ENCODE results near the gene CD300LG.

The CD300LG gene

GRCh38 chr17:43901861-43902589 is 55.0 kb downstream of the CD300LG start:
- H3K4me1 ChIP-seq = peaks cover 14% of the 10 kb centered on the region
- no peak for DNase-seq
- H3K9me3 ChIP-seq = no peaks in the 10 kb centered on the region
- H3K27me3 ChIP-seq = peaks cover 7% of the 10 kb centered on the region; the same call in 1 of the 2 replicates
- H3K36me3 ChIP-seq = no peaks in the 10 kb centered on the region
- H3K4me3 ChIP-seq (ENCODE audit: low read depth, low read length) = no peak overlapping the region
- no peak for TF ChIP-seq CTCF (IDR thresholded peaks at IDR 0.05; ENCODE audit: low read depth, low read length)

- Histone ChIP-seq H3K36me3 (no peaks in the 10 kb centered on the region), H3K27me3 (peaks cover 12% of the 10 kb centered on the region), H3K4me3 (ENCODE audit: low read depth, low read length) (peak overlapping the region; percentile 69), H3K9me3 (no peaks in the 10 kb centered on the region), H3K4me1 (peaks cover 14% of the 10 kb centered on the region)
- DNase-seq = no peak
- TF ChIP-seq CTCF (IDR thresholded peaks at IDR 0.05; ENCODE audit: low read depth, low read length) = no peak
Observed at GRCh38 chr17:43905400-43905984, 58.5 kb downstream of the CD300LG start.

DNA sequence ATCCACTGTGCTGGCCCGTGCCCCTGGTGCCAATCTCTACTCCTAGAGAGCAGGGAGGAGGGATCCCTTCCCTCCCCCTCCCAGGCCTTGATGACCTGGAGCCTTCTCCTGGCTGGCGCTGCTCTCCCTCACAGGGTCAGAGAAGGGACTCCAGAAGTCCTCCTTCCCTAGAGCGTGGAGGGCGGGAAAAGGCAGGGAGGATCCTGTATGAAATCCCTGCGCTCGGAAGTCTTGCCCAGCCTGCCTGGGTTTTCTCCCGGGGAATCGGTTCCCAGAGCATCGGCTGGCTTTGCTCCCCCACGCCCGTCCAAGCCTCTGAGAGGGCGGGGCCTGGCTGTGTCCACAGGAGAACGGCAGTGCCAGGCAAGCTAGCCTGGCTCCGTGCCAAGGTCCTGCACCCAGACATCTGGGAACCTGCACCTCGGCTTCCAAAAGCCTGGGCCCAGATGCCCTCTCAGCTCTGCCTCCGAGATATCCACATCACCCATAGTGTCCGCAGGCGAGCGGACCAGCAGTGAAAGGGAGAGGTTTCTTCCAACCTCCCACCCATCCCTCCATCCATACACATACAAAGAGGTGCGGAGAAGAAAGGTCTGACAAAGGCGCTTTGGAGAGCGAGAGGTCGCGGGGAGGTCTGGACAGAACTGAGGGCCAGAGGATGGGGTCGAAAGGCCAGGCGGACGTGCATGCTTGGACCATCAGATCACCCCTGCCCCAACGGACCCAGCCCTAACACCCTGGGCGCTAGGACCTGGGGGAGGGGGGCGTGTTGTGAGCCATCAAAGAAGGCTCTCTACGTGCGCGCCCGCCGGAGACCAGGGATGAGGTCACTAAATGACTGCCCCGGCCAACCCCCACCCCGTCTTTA is 59.2 kb downstream of the CD300LG start:
- no peaks in the 10 kb centered on the region for H3K36me3 ChIP-seq
- peaks cover 12% of the 10 kb centered on the region for H3K27me3 ChIP-seq
- peak overlapping the region; percentile 69 for H3K4me3 ChIP-seq (ENCODE audit: low read depth, low read length)
- H3K9me3 ChIP-seq = no peaks in the 10 kb centered on the region
- peaks cover 9% of the 10 kb centered on the region for H3K4me1 ChIP-seq
- DNase-seq = peak; percentile 79
- TF ChIP-seq CTCF (IDR thresholded peaks at IDR 0.05; ENCODE audit: low read depth, low read length) = no peak

DNA sequence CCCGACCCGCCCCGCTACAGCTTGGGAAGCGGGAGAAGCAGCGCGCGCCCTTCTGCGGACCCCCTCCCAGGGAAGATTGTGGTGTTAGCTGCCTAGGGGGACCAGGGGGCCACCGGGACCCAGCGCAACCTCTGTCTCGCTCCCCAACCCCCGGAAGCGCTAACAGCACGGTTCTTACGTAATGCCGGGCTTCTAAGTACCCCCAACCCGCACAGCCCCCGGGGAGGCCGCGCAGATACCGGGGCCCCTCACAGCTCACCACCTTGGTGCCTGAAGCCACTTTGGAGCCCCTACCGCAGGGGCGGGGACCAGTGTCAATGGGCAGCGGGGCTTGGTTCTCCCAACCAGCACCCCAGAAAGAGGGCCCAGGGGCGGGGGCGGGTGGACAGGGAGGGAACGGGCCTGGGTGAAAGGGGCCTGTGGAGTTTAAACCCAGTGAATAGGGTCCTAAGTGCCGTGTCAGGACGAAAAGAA is 60.0 kb downstream of the CD300LG start:
- Histone ChIP-seq H3K9me3 (no peaks in the 10 kb centered on the region), H3K36me3 (no peaks in the 10 kb centered on the region), H3K4me1 (peaks cover 7% of the 10 kb centered on the region), H3K27me3 (peaks cover 12% of the 10 kb centered on the region), H3K4me3 (ENCODE audit: low read depth, low read length) (peak overlapping the region; percentile 69)
- no peak for DNase-seq
- no peak for TF ChIP-seq CTCF (IDR thresholded peaks at IDR 0.05; ENCODE audit: low read depth, low read length)

DNA sequence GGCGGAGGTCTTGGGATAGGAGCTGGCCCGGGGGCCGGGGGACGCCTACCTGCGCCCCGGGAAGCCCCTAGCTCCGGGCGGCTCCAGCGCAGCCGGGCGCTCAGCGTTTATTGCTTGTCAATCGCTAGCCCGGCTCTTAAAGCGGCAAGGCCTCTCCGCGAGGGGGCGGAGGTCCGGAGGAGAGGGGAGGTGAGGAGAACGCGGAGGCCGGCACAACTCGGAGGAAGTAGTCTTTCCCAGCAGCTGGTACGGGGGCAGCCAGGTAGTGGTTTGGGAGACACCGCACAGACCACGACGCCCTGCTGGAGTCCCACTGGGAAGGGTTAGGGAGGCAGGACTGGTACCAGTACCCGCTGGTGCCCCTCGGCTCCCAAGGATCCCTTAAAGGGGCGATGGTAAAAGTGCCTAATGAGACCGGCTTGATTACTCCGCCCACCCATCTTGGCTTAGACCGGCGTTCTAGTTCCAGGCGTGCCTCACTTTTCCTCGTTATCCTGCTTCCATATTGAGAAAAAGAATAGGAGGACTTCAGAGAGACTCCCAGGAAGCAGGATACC is 60.5 kb downstream of the CD300LG start, which contains the start of gene MPP2:
TSS of gene MPP2 (minus strand) at position 112 of the 557 bp plus-strand sequence. CDS start 3,076 bp downstream, outside the sequence.
- Histone ChIP-seq H3K9me3 (no peaks in the 10 kb centered on the region), H3K27me3 (peaks cover 12% of the 10 kb centered on the region), H3K4me1 (peaks cover 7% of the 10 kb centered on the region), H3K36me3 (no peaks in the 10 kb centered on the region), H3K4me3 (ENCODE audit: low read depth, low read length) (peak within 1 kb of the TSS; percentile 69)
- no peak for TF ChIP-seq CTCF (IDR thresholded peaks at IDR 0.05; ENCODE audit: low read depth, low read length)
- peak; percentile 86 for DNase-seq

Data from BE2C (cell line).